ENCODE results near the gene MYH10.

MYH10 gene

GRCh38 chr17:8469964-8470363 lies 160.6 kb downstream of the MYH10 start:
- no peak for ATAC-seq
- TF ChIP-seq SNAI2 (CRISPR knock-in tag; IDR thresholded peaks at IDR 0.05) (no peak), ZFP30 (CRISPR knock-in tag; IDR thresholded peaks at IDR 0.05) (no peak), GLIS3 (CRISPR knock-in tag; IDR thresholded peaks at IDR 0.05) (no peak), TCF4 (CRISPR knock-in tag; IDR thresholded peaks at IDR 0.05; ENCODE audit: borderline replicate concordance) (no peak), CREB5 (CRISPR knock-in tag; IDR thresholded peaks at IDR 0.05; ENCODE audit: low read depth) (no peak), TSHZ2 (CRISPR knock-in tag; IDR thresholded peaks at IDR 0.05) (no peak), ZNF70 (CRISPR knock-in tag; IDR thresholded peaks at IDR 0.05) (no peak), TOX (CRISPR knock-in tag; IDR thresholded peaks at IDR 0.05; ENCODE audit: borderline replicate concordance) (no peak), ZC3H10 (CRISPR knock-in tag; IDR thresholded peaks at IDR 0.05) (no peak), OSR1 (CRISPR knock-in tag; IDR thresholded peaks at IDR 0.05) (no peak), PATZ1 (CRISPR knock-in tag; IDR thresholded peaks at IDR 0.05; ENCODE audit: borderline replicate concordance) (no peak), PPARA (CRISPR knock-in tag; IDR thresholded peaks at IDR 0.05; ENCODE audit: borderline replicate concordance) (no peak), ZFP3 (CRISPR knock-in tag; IDR thresholded peaks at IDR 0.05) (no peak), BACH2 (CRISPR knock-in tag; IDR thresholded peaks at IDR 0.05; ENCODE audit: borderline replicate concordance) (no peak), CSRNP3 (CRISPR knock-in tag; IDR thresholded peaks at IDR 0.05) (no peak), ISL1 (CRISPR knock-in tag; IDR thresholded peaks at IDR 0.05) (no peak), POU6F1 (CRISPR knock-in tag; IDR thresholded peaks at IDR 0.05; ENCODE audit: borderline replicate concordance, low read depth) (no peak), ZNF8 (CRISPR knock-in tag; IDR thresholded peaks at IDR 0.05) (no peak), CSDC2 (CRISPR knock-in tag; IDR thresholded peaks at IDR 0.05) (no peak)

GRCh38 chr17:8468980-8469379 lies 161.5 kb downstream of the MYH10 start:
- no peak for ATAC-seq
- TF ChIP-seq SNAI2 (CRISPR knock-in tag; IDR thresholded peaks at IDR 0.05) (no peak), ZFP3 (CRISPR knock-in tag; IDR thresholded peaks at IDR 0.05) (no peak), OSR1 (CRISPR knock-in tag; IDR thresholded peaks at IDR 0.05) (no peak), ISL1 (CRISPR knock-in tag; IDR thresholded peaks at IDR 0.05) (no peak), ZNF70 (CRISPR knock-in tag; IDR thresholded peaks at IDR 0.05) (no peak), BACH2 (CRISPR knock-in tag; IDR thresholded peaks at IDR 0.05; ENCODE audit: borderline replicate concordance) (no peak), TSHZ2 (CRISPR knock-in tag; IDR thresholded peaks at IDR 0.05) (no peak), CREB5 (CRISPR knock-in tag; IDR thresholded peaks at IDR 0.05; ENCODE audit: low read depth) (no peak), TCF4 (CRISPR knock-in tag; IDR thresholded peaks at IDR 0.05; ENCODE audit: borderline replicate concordance) (no peak), PATZ1 (CRISPR knock-in tag; IDR thresholded peaks at IDR 0.05; ENCODE audit: borderline replicate concordance) (no peak), CSRNP3 (CRISPR knock-in tag; IDR thresholded peaks at IDR 0.05) (no peak)
